GM12872 (cell line): ENCODE results near the gene NRXN3.

Experiments
- TF ChIP-seq, protein P1 (sequence below): IDR thresholded peaks from 3 replicates; pipeline ENCODE4 v1.5.1; 2011; ENCODE audit warnings: low read depth, mild to moderate bottlenecking, low read length, moderate library complexity; ENCODE audit not compliant: insufficient read depth

Gene NRXN3

DNA sequence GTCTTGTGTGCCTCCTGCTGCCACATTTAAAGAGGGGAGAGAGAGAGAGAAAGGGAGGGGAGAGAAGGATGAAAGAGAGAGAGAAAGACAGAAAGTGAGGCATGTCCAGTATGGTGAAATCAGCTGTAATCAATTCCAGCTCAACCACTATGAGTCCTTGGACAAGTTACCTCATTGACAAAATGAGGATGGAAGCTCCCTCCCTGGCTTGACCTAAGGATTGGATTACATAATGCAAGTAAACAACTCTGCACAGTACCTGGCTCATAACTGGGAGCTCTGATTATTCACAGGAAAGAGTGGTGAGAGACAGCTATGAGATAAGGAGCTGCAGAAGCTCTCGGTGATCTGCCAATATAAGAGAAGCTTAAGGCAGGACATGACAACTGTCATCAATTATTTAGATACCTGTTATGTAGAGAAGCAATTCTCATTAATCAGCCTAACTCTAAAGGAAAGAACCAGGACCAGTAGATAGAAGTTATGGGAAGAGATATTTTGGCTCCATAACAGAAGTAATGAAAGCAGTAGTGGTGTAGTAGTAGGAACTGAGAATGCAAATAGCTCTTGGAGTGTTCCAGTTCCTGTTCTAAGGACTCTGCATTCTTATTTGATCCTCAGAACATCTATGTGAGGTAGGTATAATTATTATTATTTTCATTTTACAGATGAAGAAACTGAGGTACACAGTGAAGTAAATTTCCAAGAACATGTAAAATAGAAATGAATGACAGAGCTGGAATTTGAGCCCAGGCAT is 1249.6 kb downstream of the NRXN3 start:
- TF ChIP-seq, protein P1, sequence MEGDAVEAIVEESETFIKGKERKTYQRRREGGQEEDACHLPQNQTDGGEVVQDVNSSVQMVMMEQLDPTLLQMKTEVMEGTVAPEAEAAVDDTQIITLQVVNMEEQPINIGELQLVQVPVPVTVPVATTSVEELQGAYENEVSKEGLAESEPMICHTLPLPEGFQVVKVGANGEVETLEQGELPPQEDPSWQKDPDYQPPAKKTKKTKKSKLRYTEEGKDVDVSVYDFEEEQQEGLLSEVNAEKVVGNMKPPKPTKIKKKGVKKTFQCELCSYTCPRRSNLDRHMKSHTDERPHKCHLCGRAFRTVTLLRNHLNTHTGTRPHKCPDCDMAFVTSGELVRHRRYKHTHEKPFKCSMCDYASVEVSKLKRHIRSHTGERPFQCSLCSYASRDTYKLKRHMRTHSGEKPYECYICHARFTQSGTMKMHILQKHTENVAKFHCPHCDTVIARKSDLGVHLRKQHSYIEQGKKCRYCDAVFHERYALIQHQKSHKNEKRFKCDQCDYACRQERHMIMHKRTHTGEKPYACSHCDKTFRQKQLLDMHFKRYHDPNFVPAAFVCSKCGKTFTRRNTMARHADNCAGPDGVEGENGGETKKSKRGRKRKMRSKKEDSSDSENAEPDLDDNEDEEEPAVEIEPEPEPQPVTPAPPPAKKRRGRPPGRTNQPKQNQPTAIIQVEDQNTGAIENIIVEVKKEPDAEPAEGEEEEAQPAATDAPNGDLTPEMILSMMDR: no peak

DNA sequence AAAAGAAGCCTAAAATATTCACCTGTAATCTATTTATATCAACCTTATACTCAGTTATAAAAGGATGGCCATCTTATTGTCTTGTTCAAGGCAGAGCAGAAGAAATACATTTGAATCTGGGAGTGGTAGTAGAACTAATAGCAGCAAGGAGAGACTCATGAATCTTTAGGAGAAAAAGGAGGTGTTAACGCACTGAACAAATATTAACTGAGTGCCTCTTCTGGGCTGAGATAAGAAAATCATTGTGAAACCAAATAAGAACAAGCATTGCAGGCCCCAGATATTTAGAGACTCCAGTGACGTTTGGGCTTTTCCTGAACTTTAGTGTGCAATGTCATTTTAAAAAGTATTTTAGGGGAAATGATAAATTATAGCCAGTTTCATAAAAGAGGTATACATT is 1250.6 kb downstream of the NRXN3 start:
- TF ChIP-seq, protein P1: no peak

DNA sequence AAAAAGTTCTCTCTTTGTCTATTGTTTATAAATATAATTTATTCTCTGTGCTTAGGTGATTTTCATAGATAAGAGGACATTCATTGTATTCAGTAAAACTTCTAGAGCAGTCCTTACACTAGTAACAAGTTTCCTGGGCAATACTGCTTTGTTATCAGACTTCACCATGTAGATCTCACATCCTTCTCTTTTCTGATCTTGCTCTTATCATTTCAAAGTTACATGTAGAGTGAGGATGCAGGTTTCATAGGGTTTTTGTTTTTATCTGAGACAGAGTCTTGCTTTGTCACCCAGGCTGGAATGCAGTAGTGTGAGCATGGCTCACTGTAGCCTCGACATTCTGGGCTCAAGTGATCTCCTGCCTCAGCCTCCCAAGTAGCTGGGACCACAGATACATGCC is 1251.6 kb downstream of the NRXN3 start:
- TF ChIP-seq, protein P1: no peak

DNA sequence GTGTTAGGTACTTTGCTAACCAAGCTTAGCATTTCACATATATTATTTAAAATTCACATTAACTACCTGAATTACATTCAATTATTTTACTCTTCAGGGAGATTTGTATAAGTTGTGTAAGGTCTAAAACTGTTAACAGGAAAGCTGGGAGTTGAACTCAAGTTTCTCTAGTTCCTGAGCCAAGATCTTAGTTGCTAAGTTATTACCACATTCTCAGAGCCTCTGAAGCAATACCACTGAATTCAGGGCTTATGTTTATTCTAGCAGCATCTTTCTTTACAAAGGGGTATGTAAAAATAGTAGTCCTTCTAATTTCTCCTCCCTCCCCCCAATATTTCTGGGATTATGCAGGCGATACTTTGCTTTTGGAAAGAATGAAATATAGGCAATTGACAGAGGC is 1254.3 kb downstream of the NRXN3 start:
- TF ChIP-seq, protein P1: no peak

DNA sequence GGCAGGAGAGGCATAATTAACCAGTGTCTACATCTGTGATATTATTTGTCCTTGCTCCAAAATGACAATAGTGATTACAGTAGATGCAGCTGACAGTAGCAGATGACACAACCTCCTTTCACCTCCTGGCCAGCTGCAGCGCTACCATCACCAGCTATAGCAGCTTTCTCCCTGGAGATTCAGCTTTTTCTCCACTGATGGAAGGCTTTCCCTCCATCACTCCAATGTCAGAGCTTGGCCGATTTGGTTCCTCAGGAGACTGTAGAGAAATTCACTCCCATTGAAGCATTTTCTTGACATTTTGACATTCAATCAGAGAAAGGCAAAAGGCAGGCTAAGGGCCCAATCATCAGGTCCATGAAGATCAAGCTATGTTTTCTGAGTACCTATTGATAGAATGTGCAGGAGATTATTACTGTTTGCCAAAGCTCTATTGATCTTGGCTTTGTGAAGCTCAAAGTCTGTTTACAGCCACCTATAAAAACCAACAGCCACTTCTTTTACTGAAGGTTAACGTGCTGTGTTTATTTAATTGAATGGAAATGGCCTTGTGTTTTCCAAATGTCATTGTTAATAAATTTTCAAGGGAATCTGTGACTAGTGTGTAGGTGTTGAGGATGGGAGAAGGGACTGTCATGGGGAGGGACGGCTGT is 1256.1 kb downstream of the NRXN3 start:
- TF ChIP-seq, protein P1: no peak

DNA sequence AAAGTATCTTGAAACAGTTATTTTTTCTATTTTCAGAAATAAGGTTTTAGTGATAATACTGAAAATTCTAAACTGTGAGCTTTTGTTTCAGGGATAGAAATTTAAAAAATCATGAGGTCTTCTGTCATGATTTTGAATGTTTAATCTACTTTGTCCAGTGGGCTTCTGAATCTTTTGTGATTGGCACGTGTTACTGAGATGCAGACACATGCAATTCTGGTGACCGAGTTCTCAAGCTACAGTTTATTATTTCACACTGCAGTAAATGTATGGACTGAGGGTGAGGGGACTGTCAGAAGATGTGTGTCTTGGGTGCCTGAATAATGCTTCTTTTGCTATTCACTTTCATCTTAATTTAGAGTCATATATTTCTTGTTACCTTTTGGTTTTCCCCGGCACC is 1262.5 kb downstream of the NRXN3 start:
- TF ChIP-seq, protein P1: no peak

DNA sequence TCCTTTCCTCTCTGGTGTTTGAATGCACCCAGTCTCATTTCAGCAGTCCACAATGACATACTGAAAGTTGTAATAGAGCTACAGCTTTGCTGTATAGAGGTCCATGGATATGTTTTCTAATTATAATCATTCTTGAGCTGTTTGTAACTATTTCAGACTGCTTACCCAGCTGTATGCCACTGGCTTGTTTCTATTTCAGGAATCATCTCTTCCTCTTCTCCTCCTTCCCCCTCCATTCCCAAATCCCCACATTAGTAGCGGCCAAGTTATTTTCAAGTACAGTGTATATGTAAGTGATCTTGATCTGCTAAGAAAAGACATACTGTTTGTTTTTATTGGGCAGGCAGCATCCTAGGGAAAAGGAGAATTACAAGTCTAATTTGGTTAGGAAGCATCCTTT is 1266.2 kb downstream of the NRXN3 start:
- TF ChIP-seq, protein P1: no peak
